Body of pancreas (tissue), 4 donors: ENCODE results near the gene FIZ1.

Experiments used
- POLR2A ChIP-seq, 3 donors: fragments of 450-650 bp; IDR thresholded peaks; one replicate each; pipeline ENCODE4 v1.6.1; 2016; ENCODE audit warnings: antibody characterized with exemption in 3 of 3, mild to moderate bottlenecking in 2 of 3
- TF ChIP-seq, protein P1 (sequence below), 7 experiments: fragments of 450-650 bp in 4 of 7; fragments of 200-600 bp in 3 of 7; sonication (generic) in 3 of 7; IDR thresholded peaks; one replicate each; pipeline ENCODE4 v1.5.1; 2016 to 2019; ENCODE audit warnings: antibody characterized with exemption in 7 of 7

DNA sequence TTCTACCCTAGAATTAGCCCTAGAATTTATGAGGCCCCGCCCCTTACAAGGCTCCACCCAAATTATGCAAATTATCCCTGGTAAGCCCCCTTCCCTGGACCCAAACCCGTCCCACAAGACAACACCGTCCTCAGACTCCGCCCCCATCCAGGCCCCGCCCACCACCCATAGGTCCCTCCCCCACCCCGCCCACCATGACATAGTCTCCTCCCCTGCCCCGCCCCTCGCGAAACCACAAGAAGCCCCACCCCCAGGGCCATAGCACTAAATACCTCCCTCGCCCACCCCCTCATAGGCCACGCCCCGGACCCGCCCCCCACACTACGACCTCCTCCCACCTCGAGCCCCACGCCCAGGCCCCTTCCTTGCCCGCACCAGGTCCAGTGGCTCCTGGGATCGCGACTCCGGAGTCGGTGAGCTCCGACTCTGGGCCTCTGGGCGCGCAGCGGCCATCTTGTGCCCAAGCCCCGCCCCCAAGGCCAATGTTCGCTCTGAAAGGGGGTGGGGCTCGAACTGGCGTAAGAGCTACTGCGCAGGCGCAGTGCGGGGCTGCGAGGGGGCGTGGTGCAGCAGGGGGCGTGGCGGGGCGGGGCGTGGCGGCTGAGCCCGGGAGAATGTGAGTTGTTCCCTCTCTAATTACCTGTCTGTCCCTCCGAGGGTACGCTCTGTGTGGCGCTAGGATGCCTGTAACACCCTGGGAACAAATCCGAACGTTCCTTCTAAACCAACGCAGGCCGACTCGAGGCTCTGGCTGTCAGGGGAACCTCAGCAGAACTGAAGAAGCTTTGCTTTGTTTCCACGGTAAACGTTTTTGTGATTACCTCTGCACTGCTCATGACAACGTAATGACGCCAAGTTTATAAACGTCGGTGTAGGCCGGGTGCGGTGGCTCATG lies 25.0 kb upstream of the FIZ1 start, which contains the start of gene ZNF784:
- peak in 2 of 3 donors; percentile 62 to 68 for TF ChIP-seq POLR2A (IDR thresholded peaks at IDR 0.05)
- TF ChIP-seq, protein P1, sequence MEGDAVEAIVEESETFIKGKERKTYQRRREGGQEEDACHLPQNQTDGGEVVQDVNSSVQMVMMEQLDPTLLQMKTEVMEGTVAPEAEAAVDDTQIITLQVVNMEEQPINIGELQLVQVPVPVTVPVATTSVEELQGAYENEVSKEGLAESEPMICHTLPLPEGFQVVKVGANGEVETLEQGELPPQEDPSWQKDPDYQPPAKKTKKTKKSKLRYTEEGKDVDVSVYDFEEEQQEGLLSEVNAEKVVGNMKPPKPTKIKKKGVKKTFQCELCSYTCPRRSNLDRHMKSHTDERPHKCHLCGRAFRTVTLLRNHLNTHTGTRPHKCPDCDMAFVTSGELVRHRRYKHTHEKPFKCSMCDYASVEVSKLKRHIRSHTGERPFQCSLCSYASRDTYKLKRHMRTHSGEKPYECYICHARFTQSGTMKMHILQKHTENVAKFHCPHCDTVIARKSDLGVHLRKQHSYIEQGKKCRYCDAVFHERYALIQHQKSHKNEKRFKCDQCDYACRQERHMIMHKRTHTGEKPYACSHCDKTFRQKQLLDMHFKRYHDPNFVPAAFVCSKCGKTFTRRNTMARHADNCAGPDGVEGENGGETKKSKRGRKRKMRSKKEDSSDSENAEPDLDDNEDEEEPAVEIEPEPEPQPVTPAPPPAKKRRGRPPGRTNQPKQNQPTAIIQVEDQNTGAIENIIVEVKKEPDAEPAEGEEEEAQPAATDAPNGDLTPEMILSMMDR (IDR thresholded peaks at IDR 0.05), result no peak
